Tibial nerve (tissue), 3 donors: ENCODE data around the gene CAMK2G.

Experiments
- POLR2A ChIP-seq, 2 donors: fragments of 450-650 bp; IDR thresholded peaks; one replicate each; pipeline ENCODE4 v1.6.1; 2017; ENCODE audit warnings: antibody characterized with exemption in 2 of 2, mild to moderate bottlenecking in 2 of 2, moderate library complexity in 2 of 2
- TF ChIP-seq, protein P1 (sequence below), 5 experiments: fragments of 200-600 bp in 3 of 5; fragments of 450-650 bp in 2 of 5; sonication (generic) in 3 of 5; IDR thresholded peaks; one replicate each; pipeline ENCODE4 v1.5.1; 2016 to 2019; ENCODE audit warnings: antibody characterized with exemption in 5 of 5, mild to moderate bottlenecking in 3 of 5, moderate library complexity in 2 of 5

DNA sequence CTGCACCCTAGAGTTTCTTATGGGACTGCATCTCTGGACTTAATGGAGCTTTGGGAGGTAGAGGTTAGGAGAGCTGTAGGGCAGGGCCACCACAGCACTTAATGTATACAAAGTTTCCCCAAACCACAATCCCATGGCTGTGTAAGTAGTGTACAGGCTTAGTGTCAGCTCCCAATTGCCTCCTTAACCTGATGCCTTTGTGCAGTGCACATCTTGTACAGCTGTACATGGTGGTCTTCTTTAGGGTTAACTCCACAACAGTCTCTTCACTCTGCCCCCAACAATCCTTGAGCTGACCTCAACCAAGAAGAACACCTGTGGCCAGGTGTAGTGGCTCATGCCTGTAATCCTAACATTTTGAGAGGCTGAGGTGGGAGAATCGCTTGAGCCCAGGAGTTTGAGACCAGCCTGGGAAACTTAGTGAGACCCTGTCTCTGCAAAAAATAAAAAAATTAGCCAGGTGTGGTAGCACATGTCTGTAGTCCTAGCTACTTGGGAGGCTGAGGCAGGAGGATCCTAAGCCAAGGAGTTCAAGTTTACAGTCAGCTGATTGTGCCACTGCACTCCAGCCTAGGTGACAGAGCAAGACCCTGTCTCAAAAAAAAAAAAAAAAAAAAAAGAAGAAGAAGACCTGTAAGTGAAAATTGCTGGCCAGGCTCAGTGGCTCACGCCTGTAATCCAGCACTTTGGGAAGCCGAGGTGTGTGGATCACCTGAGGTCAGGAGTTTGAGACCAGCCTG, 43.4 kb upstream of the CAMK2G start:
- TF ChIP-seq, protein P1, sequence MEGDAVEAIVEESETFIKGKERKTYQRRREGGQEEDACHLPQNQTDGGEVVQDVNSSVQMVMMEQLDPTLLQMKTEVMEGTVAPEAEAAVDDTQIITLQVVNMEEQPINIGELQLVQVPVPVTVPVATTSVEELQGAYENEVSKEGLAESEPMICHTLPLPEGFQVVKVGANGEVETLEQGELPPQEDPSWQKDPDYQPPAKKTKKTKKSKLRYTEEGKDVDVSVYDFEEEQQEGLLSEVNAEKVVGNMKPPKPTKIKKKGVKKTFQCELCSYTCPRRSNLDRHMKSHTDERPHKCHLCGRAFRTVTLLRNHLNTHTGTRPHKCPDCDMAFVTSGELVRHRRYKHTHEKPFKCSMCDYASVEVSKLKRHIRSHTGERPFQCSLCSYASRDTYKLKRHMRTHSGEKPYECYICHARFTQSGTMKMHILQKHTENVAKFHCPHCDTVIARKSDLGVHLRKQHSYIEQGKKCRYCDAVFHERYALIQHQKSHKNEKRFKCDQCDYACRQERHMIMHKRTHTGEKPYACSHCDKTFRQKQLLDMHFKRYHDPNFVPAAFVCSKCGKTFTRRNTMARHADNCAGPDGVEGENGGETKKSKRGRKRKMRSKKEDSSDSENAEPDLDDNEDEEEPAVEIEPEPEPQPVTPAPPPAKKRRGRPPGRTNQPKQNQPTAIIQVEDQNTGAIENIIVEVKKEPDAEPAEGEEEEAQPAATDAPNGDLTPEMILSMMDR (IDR thresholded peaks at IDR 0.05): no peak
- TF ChIP-seq POLR2A (IDR thresholded peaks at IDR 0.05): no peak
